HEK293T (cell line): ENCODE data around the gene BRIP1.

Source experiments
- BHLHE40 ChIP-seq: fragments of 450-650 bp; IDR thresholded peaks from 2 replicates; pipeline ENCODE4 v1.6.1; 2016; ENCODE audit warnings: mild to moderate bottlenecking, moderate library complexity, borderline replicate concordance
- CTBP1 ChIP-seq: fragments of 450-650 bp; IDR thresholded peaks from 2 replicates; pipeline ENCODE4 v1.6.1; 2016; ENCODE audit warnings: borderline replicate concordance
- FOXA1 ChIP-seq: fragments of 450-650 bp; IDR thresholded peaks from 2 replicates; pipeline ENCODE4 v1.6.1; 2016; ENCODE audit warnings: mild to moderate bottlenecking
- FOXM1 ChIP-seq: fragments of 450-650 bp; IDR thresholded peaks from 2 replicates; pipeline ENCODE4 v1.6.1; 2017; ENCODE audit warnings: mild to moderate bottlenecking, borderline replicate concordance
- L3MBTL2 ChIP-seq: fragments of 450-650 bp; conservative IDR thresholded peaks from 2 replicates; pipeline ENCODE4 v1.6.1; 2016; ENCODE audit warnings: mild to moderate bottlenecking
- NFRKB ChIP-seq: fragments of 450-650 bp; IDR thresholded peaks from 2 replicates; pipeline ENCODE4 v1.6.1; 2016; ENCODE audit warnings: mild to moderate bottlenecking, moderate library complexity
- SP1 ChIP-seq: fragments of 450-650 bp; IDR thresholded peaks from 2 replicates; pipeline ENCODE4 v1.6.1; 2017
- SUZ12 ChIP-seq: fragments of 450-650 bp; IDR thresholded peaks from 2 replicates; pipeline ENCODE4 v1.6.1; 2016; ENCODE audit warnings: mild to moderate bottlenecking
- TARDBP ChIP-seq: fragments of 450-650 bp; IDR thresholded peaks from 2 replicates; pipeline ENCODE4 v1.6.1; 2016

- no peak for TF ChIP-seq FOXA1
- TF ChIP-seq SUZ12, result no peak
- no peak for TF ChIP-seq L3MBTL2
- no peak for TF ChIP-seq SP1
- TF ChIP-seq BHLHE40, result no peak
- no peak for TF ChIP-seq NFRKB
- TF ChIP-seq TARDBP, result no peak
- TF ChIP-seq FOXM1, result no peak
- TF ChIP-seq CTBP1, result no peak
Measured at GRCh38 chr17:61789872-61790271, 73.5 kb downstream of the BRIP1 start.
